Ovary (tissue), 3 donors: ENCODE results near the gene SLCO2B1.

ENCODE experiments used
- EP300 ChIP-seq: sonication (generic); formaldehyde crosslinking; IDR thresholded peaks from one replicate; pipeline ENCODE4 v1.6.1; 2017; ENCODE audit warnings: antibody characterized with exemption
- POLR2A ChIP-seq: fragments of 450-650 bp; IDR thresholded peaks from one replicate; pipeline ENCODE4 v1.6.1; 2017; ENCODE audit warnings: antibody characterized with exemption, mild to moderate bottlenecking, moderate library complexity
- TF ChIP-seq, protein P1 (sequence below), 3 donors: fragments of 450-650 bp in 2 of 3; fragments of 200-600 bp in 1 of 3; IDR thresholded peaks; one replicate each; pipeline versions ENCODE4 v1.5.1 to v1.8.0; 2016 to 2022; ENCODE audit warnings: antibody characterized with exemption in 3 of 3, mild to moderate bottlenecking in 1 of 3
- donor health status: DM: no; HTN: no; CAD: no.

- TF ChIP-seq, protein P1, sequence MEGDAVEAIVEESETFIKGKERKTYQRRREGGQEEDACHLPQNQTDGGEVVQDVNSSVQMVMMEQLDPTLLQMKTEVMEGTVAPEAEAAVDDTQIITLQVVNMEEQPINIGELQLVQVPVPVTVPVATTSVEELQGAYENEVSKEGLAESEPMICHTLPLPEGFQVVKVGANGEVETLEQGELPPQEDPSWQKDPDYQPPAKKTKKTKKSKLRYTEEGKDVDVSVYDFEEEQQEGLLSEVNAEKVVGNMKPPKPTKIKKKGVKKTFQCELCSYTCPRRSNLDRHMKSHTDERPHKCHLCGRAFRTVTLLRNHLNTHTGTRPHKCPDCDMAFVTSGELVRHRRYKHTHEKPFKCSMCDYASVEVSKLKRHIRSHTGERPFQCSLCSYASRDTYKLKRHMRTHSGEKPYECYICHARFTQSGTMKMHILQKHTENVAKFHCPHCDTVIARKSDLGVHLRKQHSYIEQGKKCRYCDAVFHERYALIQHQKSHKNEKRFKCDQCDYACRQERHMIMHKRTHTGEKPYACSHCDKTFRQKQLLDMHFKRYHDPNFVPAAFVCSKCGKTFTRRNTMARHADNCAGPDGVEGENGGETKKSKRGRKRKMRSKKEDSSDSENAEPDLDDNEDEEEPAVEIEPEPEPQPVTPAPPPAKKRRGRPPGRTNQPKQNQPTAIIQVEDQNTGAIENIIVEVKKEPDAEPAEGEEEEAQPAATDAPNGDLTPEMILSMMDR (IDR thresholded peaks at IDR 0.05) = no peak
- TF ChIP-seq POLR2A (no peak), EP300 (no peak)
These were observed 45.4 kb upstream of the SLCO2B1 start for GRCh38 chr11:75105462-75105925.
